Stimulated activated CD8-positive, alpha-beta memory T cell treated with anti-CD3 and anti-CD28 coated beads, Interleukin-12 subunit alpha, Interleukin-12 subunit beta, amount 100 ng/mL, for 24 hours (primary cell): ENCODE measurements around the gene ZNF511.

Source experiments
- DNase-seq: peaks from one replicate; pipeline ENCODE4 v3.0.0-alpha.2; 2020; ENCODE audit errors: extremely low read depth

Gene ZNF511

GRCh38 chr10:133335246-133336117 is 26.8 kb downstream of the ZNF511 start:
- no peak for DNase-seq

GRCh38 chr10:133336118-133336576 is 27.4 kb downstream of the ZNF511 start:
- no peak for DNase-seq

DNA sequence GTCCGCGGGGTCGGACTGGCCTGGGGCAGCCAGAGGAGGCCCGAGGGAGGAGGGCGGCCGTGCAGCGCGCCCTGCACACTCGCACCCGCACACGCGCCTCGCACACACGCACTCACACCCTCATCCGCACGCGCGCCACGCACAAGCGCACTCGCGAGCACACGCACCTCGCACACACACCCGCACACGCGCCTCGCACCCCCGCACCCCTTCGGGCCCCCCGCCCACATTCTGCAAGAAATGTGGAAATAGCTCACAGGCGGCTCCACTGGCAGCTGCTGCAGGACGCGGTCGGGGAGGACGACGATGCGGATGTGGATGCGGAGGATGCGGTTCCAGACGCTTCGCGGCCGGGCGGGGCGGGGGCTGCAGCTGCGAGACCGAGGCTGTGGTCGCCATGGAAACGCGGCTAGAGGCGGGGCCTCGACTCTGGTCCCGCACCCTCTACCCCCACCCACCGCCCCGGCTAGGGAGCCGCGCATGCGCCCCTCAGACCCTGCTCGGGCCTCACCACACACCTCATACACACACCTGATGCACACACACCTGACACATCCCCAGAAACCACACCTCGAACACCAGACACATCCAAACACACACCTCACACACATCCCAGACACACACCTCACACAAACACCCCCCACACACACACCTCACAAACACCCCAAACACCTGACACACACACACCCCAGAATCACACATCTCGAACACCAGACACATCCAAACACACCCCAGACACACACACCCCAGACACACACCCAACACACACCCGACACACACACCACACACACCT is 28.1 kb downstream of the ZNF511 start, which contains the start of gene CALY:
TSS of gene CALY (minus strand) at position 320 of the 793 bp plus-strand sequence. CDS start 7,907 bp downstream, outside the sequence.
- no peak for DNase-seq

GRCh38 chr10:133337370-133337725 is 28.6 kb downstream of the ZNF511 start:
- no peak for DNase-seq

- DNase-seq, result no peak
Measured at GRCh38 chr10:133338080-133339071, 29.7 kb downstream of the ZNF511 start.

DNA sequence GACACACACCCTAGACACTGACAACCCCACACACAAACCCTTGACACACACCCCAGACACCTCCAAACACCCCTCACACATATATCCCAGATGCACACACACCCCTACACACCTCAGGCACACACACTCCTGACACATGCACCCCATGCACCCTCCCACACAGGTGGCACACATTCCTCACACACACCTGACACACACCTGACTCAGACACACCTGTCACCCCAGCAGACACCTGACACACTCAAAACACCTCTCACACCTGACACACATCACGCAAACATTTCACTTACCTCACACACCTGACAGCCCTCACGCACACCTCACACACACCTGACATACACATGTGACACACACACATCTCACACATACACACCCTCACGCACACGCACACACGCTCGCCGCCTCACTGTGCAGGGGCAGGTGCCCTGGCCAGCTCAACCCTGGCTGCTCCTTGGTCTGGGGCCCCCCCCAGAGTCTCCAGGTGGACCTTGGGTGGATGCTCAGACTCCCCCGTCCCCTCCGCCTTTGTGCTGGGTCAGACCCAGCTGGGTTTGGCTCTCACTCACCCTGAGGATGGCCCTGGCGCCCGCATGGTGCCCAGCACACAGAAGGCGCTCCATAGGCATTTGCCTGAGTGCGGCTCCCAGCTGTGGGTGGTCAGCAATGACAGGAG is 31.1 kb downstream of the ZNF511 start:
- DNase-seq, result no peak

- DNase-seq, result no peak
Measured at GRCh38 chr10:133341983-133342382, 33.3 kb downstream of the ZNF511 start.

DNA sequence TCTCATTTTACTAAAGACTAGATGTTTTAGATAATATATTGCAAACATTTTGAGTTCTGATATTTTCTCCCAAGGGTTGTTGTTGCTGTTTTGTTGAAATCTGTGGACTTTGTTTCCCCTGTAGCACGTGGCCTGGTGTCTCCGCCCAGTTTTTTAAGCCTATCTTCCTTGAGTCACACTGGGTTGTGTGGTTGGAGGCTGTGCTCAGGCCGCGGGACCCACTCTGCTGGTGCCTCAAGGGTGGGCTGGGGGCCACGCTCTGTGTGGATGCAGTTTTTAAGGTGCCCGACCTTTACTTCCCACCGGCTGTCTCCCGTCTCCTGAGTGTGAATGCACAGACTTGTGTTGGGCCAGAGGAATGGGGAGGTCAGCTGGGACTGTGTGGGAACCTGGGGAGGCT is 34.2 kb downstream of the ZNF511 start:
- DNase-seq, result no peak

- DNase-seq, result no peak
Measured at GRCh38 chr10:133343558-133343957, 34.8 kb downstream of the ZNF511 start.

GRCh38 chr10:133344236-133344635 is 35.5 kb downstream of the ZNF511 start:
- DNase-seq, result no peak

DNA sequence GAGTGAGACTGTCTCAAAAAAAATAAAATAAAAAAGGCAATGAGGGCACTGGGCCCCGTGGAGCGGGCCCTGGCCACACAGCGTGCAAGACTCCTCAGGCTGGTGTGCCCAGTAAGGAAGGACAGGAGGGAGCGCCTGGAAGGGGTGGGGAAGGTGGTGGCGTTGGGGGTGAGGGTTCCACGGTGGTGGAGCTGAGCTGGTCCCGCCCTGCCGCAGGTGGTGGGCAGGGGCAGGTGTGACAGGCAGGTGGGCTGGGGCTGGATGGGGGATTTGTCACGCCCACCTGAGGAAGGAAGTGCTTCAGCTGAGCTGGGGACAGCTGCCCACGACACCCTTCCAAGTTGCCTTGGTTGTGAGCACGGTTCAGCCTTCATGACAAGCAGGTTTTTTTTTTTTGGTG is 37.7 kb downstream of the ZNF511 start:
- DNase-seq, result no peak

- DNase-seq, result no peak
Measured at GRCh38 chr10:133347710-133348517, 39.2 kb downstream of the ZNF511 start.

GRCh38 chr10:133349160-133349568 is 40.5 kb downstream of the ZNF511 start:
- DNase-seq, result no peak

GRCh38 chr10:133349577-133350011 is 40.9 kb downstream of the ZNF511 start:
- no peak for DNase-seq

- DNase-seq, result no peak
Measured at GRCh38 chr10:133350283-133350949, 41.7 kb downstream of the ZNF511 start.

- DNase-seq, result no peak
Measured at GRCh38 chr10:133350950-133351329, 42.2 kb downstream of the ZNF511 start.

- DNase-seq, result no peak
Measured at GRCh38 chr10:133351408-133352318, 42.9 kb downstream of the ZNF511 start.

- no peak for DNase-seq
Measured at GRCh38 chr10:133353202-133353959, 44.7 kb downstream of the ZNF511 start.
